ENCODE data around the gene RNF11. TPM values are rescaled to one million over a fixed set of nuclear protein-coding genes. Genes with fewer than 3 reads are reported as not detected.

The RNF11 gene
- total and polyA plus RNA-seq, 7 donors = 64.3 to 137 (median 107) TPM

GRCh38 chr1:51304360-51304759 lies 68.3 kb downstream of the RNF11 start:
- TF ChIP-seq CTCF (IDR thresholded peaks at IDR 0.05) = no peak
- 65 to 77% (median 69%) methylated on average over 1 of the region's 1 CpG for WGBS, 3 donors
- DNase-seq = no peak
- H3K9me3 ChIP-seq = no peaks in the 10 kb centered on the region
- intact Hi-C loops (cut with DNase I) = no loop called here
- no peak overlapping the region for H3K27ac ChIP-seq
- ATAC-seq = no peak
- no peak overlapping the region for H3K4me3 ChIP-seq
- H3K4me1 ChIP-seq = no peaks in the 10 kb centered on the region
- H3K36me3 ChIP-seq (ENCODE audit: insufficient read depth in 1 of 2, low read depth in 1 of 2) = no peaks in the 10 kb centered on the region
- no peaks in the 10 kb centered on the region for H3K27me3 ChIP-seq (ENCODE audit: insufficient read depth in 3 of 3, low read length in 2 of 3)

DNA sequence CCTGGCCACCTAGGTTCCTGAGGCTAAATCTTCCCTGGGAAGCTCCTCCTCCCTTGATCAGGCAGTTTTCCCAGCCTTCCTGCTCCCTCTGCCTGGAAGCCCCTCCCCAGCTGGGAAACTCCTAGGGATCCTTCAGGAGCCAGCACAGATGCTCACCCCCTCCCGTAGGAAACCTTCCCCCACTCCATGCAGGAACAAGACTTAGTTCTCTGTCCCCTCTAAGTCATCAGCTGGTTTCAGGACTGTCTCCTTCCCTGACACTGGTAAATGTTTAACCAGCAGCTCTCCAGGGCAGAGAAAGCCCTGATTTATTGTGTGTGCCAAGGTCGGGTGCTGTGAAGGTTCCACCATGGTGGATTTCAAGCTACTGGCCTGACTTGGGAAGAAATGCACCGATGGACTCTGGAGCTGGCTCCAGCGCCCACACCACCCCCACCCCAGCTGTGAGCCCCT lies 69.3 kb downstream of the RNF11 start:
- Histone ChIP-seq H3K27ac (no peak overlapping the region), H3K9me3 (no peaks in the 10 kb centered on the region)
- intact Hi-C loops (cut with DNase I) = no loop called here

DNA sequence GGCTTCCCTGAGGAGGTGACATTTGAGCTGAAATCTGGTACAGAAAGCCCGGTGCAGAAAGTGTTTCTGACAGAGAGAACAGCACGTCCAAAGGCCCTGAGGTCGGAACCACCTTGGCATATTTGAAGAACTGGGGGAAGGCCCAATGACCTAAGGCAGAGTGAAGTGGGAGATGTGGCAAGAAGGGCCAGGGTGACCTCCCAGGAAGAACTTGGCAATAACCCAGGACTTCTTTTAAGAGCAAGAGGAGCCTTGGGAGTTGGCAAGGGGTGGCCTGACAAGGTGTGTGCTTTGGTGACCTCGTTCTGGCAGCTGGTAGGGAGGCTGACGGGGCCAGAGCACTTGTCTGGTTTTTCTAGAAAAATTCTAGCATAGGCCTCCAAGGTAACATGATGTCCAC lies 70.9 kb downstream of the RNF11 start:
- H3K27me3 ChIP-seq (ENCODE audit: insufficient read depth in 3 of 3, low read length in 2 of 3) = no peaks in the 10 kb centered on the region
- no peak for ATAC-seq
- H3K4me1 ChIP-seq = no peaks in the 10 kb centered on the region
- 83 to 87% (median 87%) methylated on average over 5 of the region's 5 CpGs for WGBS, 3 donors
- H3K27ac ChIP-seq = no peak overlapping the region
- intact Hi-C loops (cut with DNase I) = no loop called here
- no peak for TF ChIP-seq CTCF (IDR thresholded peaks at IDR 0.05)
- H3K4me3 ChIP-seq = no peak overlapping the region
- no peaks in the 10 kb centered on the region for H3K9me3 ChIP-seq
- H3K36me3 ChIP-seq (ENCODE audit: insufficient read depth in 1 of 2, low read depth in 1 of 2) = no peaks in the 10 kb centered on the region
- no peak for DNase-seq

More for the DNA sequence above, 69.3 kb downstream of the RNF11 start:
- 57 to 61% (median 58%) methylated on average over 4 of the region's 4 CpGs for WGBS, 3 donors
- Histone ChIP-seq H3K36me3 (ENCODE audit: insufficient read depth in 1 of 2, low read depth in 1 of 2) (no peaks in the 10 kb centered on the region), H3K4me1 (no peaks in the 10 kb centered on the region), H3K4me3 (no peak overlapping the region), H3K27me3 (ENCODE audit: insufficient read depth in 3 of 3, low read length in 2 of 3) (no peaks in the 10 kb centered on the region)
- TF ChIP-seq CTCF (IDR thresholded peaks at IDR 0.05) = no peak
- no peak for DNase-seq
- no peak for ATAC-seq

- ATAC-seq (no peak), DNase-seq (no peak)
- intact Hi-C loops (cut with DNase I) = no loop called here
- Histone ChIP-seq H3K4me3 (no peak overlapping the region), H3K4me1 (no peaks in the 10 kb centered on the region), H3K9me3 (no peaks in the 10 kb centered on the region), H3K36me3 (ENCODE audit: insufficient read depth in 1 of 2, low read depth in 1 of 2) (no peaks in the 10 kb centered on the region), H3K27me3 (ENCODE audit: insufficient read depth in 3 of 3, low read length in 2 of 3) (no peaks in the 10 kb centered on the region), H3K27ac (no peak overlapping the region)
- 86 to 93% (median 90%) methylated on average over 6 of the region's 6 CpGs for WGBS, 3 donors
- TF ChIP-seq CTCF (IDR thresholded peaks at IDR 0.05) = no peak
Measured at GRCh38 chr1:51308636-51309035, 72.6 kb downstream of the RNF11 start.

GRCh38 chr1:51309291-51309690 lies 73.2 kb downstream of the RNF11 start:
- Histone ChIP-seq H3K4me3 (no peak overlapping the region), H3K36me3 (ENCODE audit: insufficient read depth in 1 of 2, low read depth in 1 of 2) (no peaks in the 10 kb centered on the region), H3K27me3 (ENCODE audit: insufficient read depth in 3 of 3, low read length in 2 of 3) (no peaks in the 10 kb centered on the region), H3K4me1 (no peaks in the 10 kb centered on the region), H3K9me3 (no peaks in the 10 kb centered on the region), H3K27ac (no peak overlapping the region)
- ATAC-seq = no peak
- no peak for TF ChIP-seq CTCF (IDR thresholded peaks at IDR 0.05)
- 89 to 90% (median 90%) methylated on average over 8 of the region's 8 CpGs for WGBS, 3 donors
- no peak for DNase-seq
- intact Hi-C loops (cut with DNase I) = no loop called here
